ENCODE results near the gene IGFL1. TPM values are rescaled to one million over a fixed set of nuclear protein-coding genes. Genes with fewer than 3 reads are reported as not detected.

The IGFL1 gene
- total and polyA plus RNA-seq, 9 donors, result not detected

DNA sequence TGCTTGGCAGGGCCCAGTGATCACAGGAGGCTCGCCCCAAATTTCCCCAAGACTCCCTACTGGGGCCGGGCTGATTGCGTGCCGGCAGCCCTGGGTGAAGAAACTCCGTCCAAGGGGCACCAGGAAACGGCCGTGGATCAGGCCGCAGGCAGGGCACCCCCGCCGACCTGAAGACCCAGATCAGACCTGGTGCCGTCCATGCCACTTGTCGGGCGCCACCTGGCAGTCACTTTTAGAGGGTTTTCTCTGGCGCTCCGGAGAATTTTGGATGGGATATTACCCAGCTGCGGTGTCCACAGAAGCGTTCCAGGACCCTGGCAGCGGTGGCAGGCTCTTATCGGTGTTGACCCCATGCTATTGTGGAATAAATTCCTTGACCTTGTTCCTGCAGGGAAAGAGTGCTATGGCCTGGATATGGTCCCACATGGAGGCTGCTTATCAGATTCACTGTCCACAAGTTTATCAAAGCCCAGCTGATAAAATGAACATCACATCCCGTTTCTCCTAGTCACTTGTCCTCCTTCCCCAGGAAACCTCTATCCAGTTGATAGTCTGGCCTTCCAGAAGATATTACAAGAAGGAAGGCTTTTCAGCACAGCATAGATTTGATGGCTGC, 43.3 kb upstream of the IGFL1 start:
- no peaks in the 10 kb centered on the region for H3K4me1 ChIP-seq (ENCODE audit: insufficient read depth)
- H3K27ac ChIP-seq, result no peak overlapping the region
- H3K4me3 ChIP-seq, result no peak overlapping the region
- 83 to 86% (median 83%) methylated on average over 20 of the region's 20 CpGs for WGBS, 3 donors
- TF ChIP-seq EP300 (IDR thresholded peaks at IDR 0.05) (no peak), POLR2A (IDR thresholded peaks at IDR 0.05) (no peak)
- TF ChIP-seq, protein P1, sequence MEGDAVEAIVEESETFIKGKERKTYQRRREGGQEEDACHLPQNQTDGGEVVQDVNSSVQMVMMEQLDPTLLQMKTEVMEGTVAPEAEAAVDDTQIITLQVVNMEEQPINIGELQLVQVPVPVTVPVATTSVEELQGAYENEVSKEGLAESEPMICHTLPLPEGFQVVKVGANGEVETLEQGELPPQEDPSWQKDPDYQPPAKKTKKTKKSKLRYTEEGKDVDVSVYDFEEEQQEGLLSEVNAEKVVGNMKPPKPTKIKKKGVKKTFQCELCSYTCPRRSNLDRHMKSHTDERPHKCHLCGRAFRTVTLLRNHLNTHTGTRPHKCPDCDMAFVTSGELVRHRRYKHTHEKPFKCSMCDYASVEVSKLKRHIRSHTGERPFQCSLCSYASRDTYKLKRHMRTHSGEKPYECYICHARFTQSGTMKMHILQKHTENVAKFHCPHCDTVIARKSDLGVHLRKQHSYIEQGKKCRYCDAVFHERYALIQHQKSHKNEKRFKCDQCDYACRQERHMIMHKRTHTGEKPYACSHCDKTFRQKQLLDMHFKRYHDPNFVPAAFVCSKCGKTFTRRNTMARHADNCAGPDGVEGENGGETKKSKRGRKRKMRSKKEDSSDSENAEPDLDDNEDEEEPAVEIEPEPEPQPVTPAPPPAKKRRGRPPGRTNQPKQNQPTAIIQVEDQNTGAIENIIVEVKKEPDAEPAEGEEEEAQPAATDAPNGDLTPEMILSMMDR (IDR thresholded peaks at IDR 0.05), result no peak
- intact Hi-C loops (cut with DNase I), result no loop called here
- H3K9me3 ChIP-seq, result no peaks in the 10 kb centered on the region
- no peaks in the 10 kb centered on the region for H3K27me3 ChIP-seq
- H3K36me3 ChIP-seq, result no peaks in the 10 kb centered on the region
- DNase-seq, result no peak

DNA sequence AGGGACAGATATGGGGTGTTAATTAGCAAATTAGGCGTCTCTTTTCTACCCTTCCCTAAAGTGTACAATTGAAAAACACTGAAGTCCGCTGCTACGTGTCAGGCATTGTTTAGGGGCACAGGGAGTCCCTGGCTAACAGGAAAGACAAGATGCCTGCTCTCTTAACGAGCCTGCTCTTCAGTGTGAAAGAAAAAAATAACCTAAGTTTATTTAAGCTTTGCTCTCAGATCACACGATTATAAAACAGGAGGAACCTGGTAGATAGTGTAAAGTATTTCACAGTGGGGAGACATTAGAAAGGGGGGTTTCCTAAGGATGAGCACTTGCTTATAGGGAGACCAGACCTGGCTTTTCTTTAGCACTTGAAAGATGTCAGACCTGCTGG, 42.8 kb upstream of the IGFL1 start:
- H3K27ac ChIP-seq, result no peak overlapping the region
- H3K4me3 ChIP-seq, result no peak overlapping the region
- 20 to 40% (median 39%) methylated on average over 5 of the region's 5 CpGs for WGBS, 3 donors
- H3K4me1 ChIP-seq (ENCODE audit: insufficient read depth), result no peaks in the 10 kb centered on the region
- H3K27me3 ChIP-seq, result no peaks in the 10 kb centered on the region
- H3K36me3 ChIP-seq, result no peaks in the 10 kb centered on the region
- DNase-seq, result no peak
- TF ChIP-seq EP300 (IDR thresholded peaks at IDR 0.05) (no peak), POLR2A (IDR thresholded peaks at IDR 0.05) (no peak)
- TF ChIP-seq, protein P1 (IDR thresholded peaks at IDR 0.05), result no peak
- intact Hi-C loops (cut with DNase I), result no loop called here
- no peaks in the 10 kb centered on the region for H3K9me3 ChIP-seq

DNA sequence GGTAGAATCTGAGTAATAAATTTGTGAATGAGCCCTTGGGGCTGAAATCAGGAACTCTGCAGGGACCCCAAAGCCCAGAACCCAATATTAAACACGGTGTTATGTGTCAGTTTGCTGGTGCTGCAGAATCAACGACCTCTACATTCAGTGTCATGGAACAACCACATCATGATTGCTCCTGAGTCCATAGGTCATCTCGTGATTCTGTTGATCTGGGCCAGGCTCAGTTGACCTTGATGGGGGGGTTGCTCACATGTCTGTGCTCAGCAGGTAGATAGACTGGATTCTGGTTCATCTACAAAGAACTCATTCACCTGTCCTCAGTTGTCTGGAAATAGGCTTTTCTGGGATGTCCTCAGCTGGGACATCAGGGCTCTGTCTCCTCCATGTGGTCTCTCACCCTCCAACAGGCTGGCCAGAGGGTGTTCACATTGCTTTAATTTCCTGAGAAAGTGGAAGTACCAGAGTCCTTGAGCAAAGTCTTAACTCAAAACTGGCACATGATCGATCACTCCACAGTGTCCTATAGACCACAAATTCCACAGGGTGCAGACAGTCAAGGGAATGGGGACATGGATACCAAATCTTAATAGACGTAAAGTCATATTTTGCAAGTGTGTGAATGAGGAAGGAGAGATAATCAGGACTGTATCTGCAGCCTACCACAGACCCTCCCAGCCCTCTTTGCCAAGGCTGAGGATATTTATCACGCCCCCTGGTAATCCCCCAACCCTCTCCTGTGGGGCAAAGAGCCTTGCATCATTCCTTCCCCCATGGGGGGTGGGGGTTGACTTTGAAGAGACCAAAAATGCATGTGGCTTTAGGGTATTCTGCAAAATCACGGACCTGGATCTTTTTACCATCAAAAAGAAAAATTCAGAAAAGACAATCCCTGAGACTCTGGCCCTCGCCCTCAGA, 39.3 kb upstream of the IGFL1 start:
- H3K4me1 ChIP-seq (ENCODE audit: insufficient read depth), result no peaks in the 10 kb centered on the region
- TF ChIP-seq POLR2A (IDR thresholded peaks at IDR 0.05), result no peak
- no peak for TF ChIP-seq EP300 (IDR thresholded peaks at IDR 0.05)
- TF ChIP-seq, protein P1 (IDR thresholded peaks at IDR 0.05), result no peak
- H3K27me3 ChIP-seq, result no peaks in the 10 kb centered on the region
- no peaks in the 10 kb centered on the region for H3K36me3 ChIP-seq
- no peak overlapping the region for H3K27ac ChIP-seq
- intact Hi-C loops (cut with DNase I), result no loop called here
- no peaks in the 10 kb centered on the region for H3K9me3 ChIP-seq
- H3K4me3 ChIP-seq, result no peak overlapping the region
- no peak for DNase-seq
- WGBS, 3 donors, result 56 to 70% (median 62%) methylated on average over 8 of the region's 8 CpGs

DNA sequence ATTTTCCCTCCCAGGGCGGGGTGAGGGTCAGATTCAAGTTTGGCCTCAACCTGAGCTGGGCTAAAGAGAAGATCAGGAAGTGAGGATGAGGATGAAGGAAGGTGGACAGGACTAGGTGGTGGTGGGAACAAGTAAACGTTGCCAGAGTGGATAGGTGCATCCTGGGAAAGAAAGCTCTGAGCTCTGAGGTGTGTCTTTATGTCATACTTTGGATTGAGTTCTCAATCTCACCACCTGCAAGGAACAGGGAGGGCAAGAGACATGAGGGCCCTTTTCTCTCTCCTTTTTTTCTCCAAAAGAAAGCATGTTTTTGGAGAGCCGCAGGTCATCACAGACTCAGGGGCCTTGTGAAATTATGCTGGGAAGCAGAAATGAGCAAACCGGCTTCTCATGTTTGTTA, 38.2 kb upstream of the IGFL1 start:
- no peak for TF ChIP-seq POLR2A (IDR thresholded peaks at IDR 0.05)
- no peak for TF ChIP-seq EP300 (IDR thresholded peaks at IDR 0.05)
- TF ChIP-seq, protein P1 (IDR thresholded peaks at IDR 0.05), result no peak
- intact Hi-C loops (cut with DNase I), result no loop called here
- WGBS, 3 donors, result 69 to 81% (median 79%) methylated on average over 4 of the region's 4 CpGs

More for the DNA sequence above, 38.2 kb upstream of the IGFL1 start:
- Histone ChIP-seq H3K27me3 (no peaks in the 10 kb centered on the region), H3K27ac (no peak overlapping the region), H3K4me1 (ENCODE audit: insufficient read depth) (no peaks in the 10 kb centered on the region), H3K4me3 (no peak overlapping the region), H3K9me3 (no peaks in the 10 kb centered on the region), H3K36me3 (no peaks in the 10 kb centered on the region)
- DNase-seq, result no peak
